NCI-H146 (cell line): ENCODE measurements around the gene AKR7A2.

ENCODE experiments used
- DNase-seq: peaks from one replicate; lab custom pipeline; 2025; lab: John Stamatoyannopoulos, UW

Gene AKR7A2

GRCh38 chr1:19311931-19312781 is at the start of gene AKR7A2, which contains the start of gene SLC66A1:
TSS of gene AKR7A2 (minus strand) at chr1:19312144. CDS start at chr1:19312124, 20 bp downstream.
TSS of gene SLC66A1 (plus strand) at chr1:19312326. CDS start at chr1:19317678, 5,352 bp downstream.
- DNase-seq, result peak; percentile 87

GRCh38 chr1:19360843-19361610 is 49.1 kb upstream of the AKR7A2 start:
- no peak for DNase-seq

DNA sequence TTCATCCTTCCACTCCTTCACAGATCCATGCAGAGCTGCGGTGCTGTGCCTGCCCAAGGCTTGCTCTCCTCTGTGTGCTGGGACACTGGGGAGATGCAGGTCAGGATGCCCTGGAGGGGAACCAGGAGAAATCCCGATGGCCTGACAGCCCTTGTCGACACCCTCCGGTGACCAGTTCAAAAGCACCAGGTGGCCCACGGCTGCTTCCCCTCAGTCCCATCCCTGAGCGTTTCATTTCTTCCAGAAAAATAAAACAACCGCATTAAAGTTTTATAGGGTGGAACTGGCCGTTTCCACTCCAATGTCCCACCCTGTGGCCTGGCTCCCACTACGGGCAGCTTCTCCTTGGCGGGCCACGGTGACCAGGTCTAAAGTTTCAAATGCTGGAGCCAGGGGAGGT is 48.5 kb upstream of the AKR7A2 start:
- no peak for DNase-seq

DNA sequence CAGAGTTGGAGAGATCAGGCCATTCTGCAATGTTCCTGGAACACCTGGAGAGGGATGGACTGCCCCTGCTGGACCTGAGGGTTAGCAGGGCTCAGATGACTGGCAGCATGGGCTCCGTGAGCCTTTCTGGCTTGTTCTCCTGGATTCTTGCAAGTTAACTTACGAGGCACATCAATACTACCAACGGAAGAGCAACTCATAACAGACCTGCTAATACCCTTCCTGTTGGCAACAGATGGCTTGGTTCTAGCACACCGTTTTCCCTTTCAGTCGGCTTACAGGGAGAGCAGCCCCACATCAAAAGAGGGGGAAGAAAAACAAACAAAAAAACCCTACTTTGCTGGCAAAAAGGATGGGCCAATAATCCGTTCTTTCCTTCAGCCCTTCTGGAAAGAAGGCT is 48.1 kb upstream of the AKR7A2 start:
- DNase-seq, result no peak

GRCh38 chr1:19359357-19359756 is 47.4 kb upstream of the AKR7A2 start:
- DNase-seq, result peak; percentile 71

DNA sequence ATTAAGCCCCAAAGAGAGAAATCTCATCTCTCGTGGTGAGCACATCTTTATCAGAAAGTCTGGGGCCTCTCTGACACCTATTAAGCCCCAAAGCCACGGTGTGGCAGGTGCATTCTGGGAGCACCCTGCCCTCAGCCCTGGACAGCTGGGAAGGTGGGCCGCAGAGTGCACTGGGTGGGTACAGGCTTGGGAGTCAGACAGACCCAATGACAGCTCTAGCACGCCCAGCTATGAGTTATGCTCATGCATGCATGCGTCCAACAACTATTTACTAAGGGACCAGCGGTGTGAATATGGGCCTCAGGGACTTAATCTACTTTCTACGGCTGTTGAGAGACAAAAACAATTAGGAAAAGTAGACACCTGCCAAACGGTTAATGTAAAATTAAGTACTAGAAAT is 46.8 kb upstream of the AKR7A2 start:
- DNase-seq, result no peak

DNA sequence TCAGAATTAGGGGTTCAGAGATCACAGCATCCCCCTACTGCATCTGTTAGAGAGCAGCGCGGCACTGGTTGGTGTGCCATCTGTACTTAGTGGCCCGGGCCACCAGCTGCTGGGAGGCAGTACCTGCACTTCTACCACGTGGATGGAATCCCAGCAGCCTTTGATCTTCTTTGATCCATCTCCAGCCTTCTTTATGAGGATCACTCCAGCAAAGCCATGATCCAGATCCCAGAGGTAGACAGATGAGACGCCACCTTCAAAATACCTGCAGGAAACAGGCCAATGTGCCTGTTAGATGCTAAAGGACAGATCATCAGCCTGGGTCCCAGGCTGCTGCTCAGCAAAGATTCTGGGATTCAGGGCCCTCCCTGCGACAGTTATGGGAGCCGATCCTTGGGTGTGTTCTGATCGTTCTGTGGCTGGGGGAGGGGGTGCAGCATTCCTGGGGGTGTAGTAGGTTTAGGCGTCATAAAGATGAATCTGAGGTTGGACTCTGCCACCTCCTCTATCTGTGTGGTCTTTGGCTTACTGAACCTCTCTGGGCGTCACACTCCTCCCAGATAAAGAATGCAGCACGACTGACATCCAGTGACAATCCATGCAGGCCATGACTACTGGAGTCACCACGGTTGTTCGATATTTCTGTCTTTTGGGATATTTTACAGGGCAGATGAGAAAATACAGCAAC is 45.5 kb upstream of the AKR7A2 start:
- no peak for DNase-seq

- DNase-seq, result peak; percentile 74
These were observed 44.3 kb upstream of the AKR7A2 start for GRCh38 chr1:19356266-19356665.

GRCh38 chr1:19354531-19354981 is 42.6 kb upstream of the AKR7A2 start:
- peak; percentile 28 for DNase-seq

DNA sequence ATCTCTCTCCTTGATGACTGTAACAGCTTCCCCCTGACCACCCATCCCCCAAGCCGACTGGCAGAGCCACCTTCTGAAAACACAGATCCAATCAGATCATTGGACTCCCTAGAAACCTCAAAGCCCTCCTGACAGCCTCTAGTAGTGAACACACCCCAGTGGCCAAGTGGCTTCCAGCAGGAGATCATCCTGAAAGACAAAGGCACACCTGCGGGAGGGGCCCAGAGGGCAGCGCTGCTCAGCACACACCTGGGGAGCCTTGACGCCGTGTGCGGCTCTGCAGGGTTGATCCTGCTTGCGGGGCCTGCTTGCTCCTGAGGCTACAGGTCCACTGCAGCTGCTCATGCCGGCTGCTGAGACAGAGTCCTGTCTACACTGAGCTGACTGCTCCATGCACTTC is 41.7 kb upstream of the AKR7A2 start:
- peak; percentile 95 for DNase-seq

DNA sequence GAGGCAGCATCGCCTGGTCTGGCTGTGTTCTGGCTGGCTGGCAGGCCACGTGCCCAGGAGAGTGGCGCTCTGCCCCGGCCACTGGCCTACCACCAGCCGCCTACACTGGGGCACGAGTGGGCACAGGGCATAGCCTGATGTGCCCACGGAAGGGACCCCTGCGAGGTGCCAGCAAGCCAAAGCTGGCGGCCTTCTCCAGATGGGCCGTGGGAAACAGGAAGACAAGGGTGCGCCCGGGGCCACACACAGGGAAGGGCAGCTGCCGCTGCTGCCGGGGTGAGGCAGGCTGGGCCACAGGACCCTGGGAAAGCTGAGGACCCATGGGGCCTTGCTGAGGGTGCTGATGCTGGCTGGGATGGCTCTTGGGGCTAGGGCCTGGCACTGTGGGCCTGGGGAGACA is 40.9 kb upstream of the AKR7A2 start:
- no peak for DNase-seq

- no peak for DNase-seq
These were observed 39.9 kb upstream of the AKR7A2 start for GRCh38 chr1:19351873-19352272.

DNA sequence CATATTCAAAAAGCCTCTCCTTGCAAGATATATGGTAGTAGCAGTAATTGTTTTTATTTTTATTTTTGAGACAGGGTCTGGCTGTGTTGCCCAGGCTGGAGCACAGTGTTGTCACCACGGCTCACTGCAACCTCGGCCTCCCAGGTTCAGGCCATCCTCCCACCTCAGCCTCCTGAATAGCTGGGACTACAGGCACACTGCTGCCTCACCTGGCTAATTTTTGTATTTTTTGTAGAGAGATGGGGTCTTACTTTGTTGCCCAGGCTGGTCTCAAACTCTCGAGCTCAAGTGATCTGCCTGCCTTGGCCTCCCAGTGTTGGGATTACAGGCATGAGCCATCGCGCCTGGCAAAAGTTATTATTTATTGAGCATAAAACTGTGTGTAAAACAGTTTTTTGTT is 38.6 kb upstream of the AKR7A2 start:
- no peak for DNase-seq

DNA sequence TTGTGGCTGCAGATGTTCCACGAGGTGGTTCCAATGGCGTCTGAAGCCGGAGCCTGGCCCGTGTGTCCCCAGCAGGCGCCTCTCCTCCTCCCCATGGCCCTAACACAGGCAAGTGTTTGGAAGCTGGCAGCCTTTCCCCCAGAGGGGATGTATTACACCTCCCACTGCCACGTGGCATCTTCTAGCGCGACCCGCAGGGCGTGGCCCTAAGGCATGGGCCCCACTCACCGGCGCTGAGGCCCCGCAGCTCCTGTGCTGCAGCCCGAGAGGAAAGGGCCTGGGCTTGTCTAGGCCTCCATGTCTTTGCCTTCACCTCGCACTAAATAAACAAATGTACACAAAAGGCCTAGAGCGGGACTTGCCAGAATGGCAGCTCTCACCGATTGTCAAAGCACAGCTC is 38.1 kb upstream of the AKR7A2 start:
- no peak for DNase-seq

DNA sequence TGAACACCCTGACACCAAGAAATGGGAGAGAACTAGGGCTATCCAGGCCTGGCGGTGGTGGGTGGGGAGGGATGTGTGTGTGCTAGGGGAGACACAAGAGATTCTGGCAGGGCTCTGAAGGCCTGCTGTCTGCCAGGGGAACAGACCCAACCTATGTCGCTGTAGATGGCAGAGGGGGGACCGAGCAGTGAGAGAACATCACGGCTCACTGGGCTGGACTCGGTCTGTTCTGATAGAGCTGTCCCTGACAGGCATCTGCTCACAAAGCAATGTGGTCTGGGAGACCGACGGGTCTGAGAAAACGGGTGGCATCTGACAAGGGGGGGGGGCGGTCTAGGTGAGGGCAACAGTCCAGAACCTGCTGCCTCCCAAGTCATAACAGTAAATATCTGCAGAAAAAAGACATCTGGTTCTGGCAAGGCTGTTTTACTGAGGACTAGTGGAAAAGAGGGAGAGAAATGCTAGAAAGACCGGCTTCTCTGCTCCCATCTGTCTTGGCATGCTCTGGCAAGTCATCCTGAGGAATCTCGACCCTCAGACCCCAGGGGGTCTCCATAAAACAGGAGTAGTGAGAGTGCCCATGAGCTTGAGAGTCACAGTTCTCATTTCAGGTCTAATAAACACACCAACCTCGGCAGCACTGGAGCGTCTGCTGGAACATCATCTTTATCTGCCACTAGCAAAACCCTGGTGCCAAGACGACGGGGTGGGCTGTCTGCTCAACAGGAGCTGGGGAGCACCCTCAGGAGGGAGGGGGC is 36.7 kb upstream of the AKR7A2 start:
- DNase-seq, result no peak

GRCh38 chr1:19347533-19348172 is 35.7 kb upstream of the AKR7A2 start:
- no peak for DNase-seq

DNA sequence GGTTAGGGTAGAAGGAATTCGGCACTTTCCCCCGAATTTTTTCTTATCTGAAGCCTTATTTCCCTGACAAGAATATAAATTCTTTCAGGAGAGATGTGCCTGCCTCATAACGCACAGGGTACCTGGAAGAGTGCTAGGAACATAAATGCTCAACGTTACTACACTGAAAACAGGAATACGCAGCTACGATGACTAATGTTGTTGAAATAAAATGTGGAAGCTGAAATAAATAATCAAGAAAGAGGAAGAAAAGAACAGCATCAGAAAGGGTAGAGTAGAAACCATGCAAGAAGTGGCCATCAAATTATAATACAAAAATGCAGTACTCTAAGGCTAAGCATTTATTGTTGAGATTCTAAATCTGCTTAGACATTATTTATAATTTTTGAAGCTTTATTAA is 34.1 kb upstream of the AKR7A2 start:
- no peak for DNase-seq

- DNase-seq, result no peak
These were observed 33.4 kb upstream of the AKR7A2 start for GRCh38 chr1:19345391-19345790.

- no peak for DNase-seq
These were observed 32.9 kb upstream of the AKR7A2 start for GRCh38 chr1:19344831-19345230.

DNA sequence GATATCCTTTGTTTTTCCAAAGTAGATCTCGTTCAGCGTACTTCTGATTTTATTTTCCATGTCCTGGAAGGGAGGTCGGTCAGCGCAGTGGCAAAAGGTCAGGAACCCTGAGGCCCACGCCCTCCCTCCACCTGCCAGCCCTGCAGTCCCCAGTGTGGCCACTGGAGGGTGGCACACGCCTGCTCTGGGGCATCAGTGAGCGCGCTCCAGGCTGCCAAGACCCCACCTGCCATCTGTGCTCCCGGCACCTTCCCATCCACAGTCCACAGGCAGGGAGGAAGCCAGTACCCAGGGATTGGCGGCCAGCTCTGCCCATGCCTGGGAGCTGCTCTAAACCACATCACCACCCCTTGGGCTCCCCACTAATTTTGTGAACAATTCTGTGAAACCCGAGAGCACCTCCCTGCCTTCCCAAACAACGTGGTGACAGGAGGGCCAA is 32.4 kb upstream of the AKR7A2 start:
- peak; percentile 29 for DNase-seq
